ENCODE data around the gene MAST3.

The MAST3 gene

DNA sequence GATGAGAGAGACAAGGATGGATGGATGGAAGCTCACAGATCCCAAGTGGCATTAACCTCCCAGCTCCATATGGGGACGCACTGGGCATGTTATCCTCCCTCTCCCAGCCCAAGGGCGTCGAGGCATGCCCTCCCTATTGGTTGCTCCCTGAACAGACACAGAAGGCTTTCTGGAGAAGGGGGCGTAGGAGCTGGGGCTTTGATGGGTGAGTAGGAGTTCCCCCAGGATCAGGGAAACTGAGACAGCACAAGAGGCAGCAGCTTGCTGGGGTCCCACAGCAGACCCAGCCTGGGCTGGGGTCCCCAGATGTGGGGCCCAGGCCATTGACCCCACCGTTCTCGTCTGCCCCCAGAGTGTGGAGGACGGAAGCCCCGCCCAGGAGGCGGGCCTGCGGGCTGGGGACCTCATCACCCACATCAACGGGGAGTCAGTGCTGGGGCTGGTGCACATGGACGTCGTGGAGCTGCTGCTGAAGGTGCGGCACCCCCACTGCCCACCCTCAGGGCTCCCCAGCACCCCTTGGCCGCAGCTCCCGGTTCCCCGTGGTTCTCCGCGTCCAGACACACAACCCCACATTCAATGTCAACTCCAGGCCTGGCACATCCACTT lies 47.9 kb downstream of the MAST3 start:
- Histone ChIP-seq H3F3A (ENCODE audit: insufficient read depth) (no peaks in the 10 kb centered on the region), H3K27ac (ENCODE audit: low read depth, low read length) (no peak overlapping the region), H3K9ac (ENCODE audit: low read length) (no peak overlapping the region), H3K27me3 (ENCODE audit: low read length) (no peaks in the 10 kb centered on the region), H3K9me2 (replicated peaks; ENCODE audit: insufficient read depth, low read length) (no peaks in the 10 kb centered on the region), H2AFZ (ENCODE audit: low read depth, low read length, severe bottlenecking) (no peak overlapping the region), H3K79me2 (ENCODE audit: insufficient read depth, low read length) (no peaks in the 10 kb centered on the region), H3K4me2 (ENCODE audit: low read depth, low read length, poor library complexity, severe bottlenecking) (no peak overlapping the region), H3K9me3 (ENCODE audit: insufficient read depth, low read length) (no peaks in the 10 kb centered on the region), H4K20me1 (ENCODE audit: low read depth, low read length) (no peaks in the 10 kb centered on the region), H3K36me3 (ENCODE audit: low read length) (peaks cover 3% of the 10 kb centered on the region; the same call in 1 of the 2 replicates), H3K4me3 (ENCODE audit: insufficient read depth, low read length, poor library complexity, severe bottlenecking) (no peak overlapping the region)
- TF ChIP-seq CTCF (IDR thresholded peaks at IDR 0.05; ENCODE audit: insufficient read depth, low read length, poor library complexity, severe bottlenecking): no peak

- H4K20me1 ChIP-seq (ENCODE audit: low read depth, low read length): no peaks in the 10 kb centered on the region
- 0 out of 2 replicates have a peak, but pooled peaks cover 3% of the 10 kb centered on the region for H3F3A ChIP-seq (ENCODE audit: insufficient read depth)
- H3K79me2 ChIP-seq (ENCODE audit: insufficient read depth, low read length): no peaks in the 10 kb centered on the region
- H3K36me3 ChIP-seq (ENCODE audit: low read length): no peaks in the 10 kb centered on the region
- no peak overlapping the region for H3K4me3 ChIP-seq (ENCODE audit: insufficient read depth, low read length, poor library complexity, severe bottlenecking)
- H3K4me2 ChIP-seq (ENCODE audit: low read depth, low read length, poor library complexity, severe bottlenecking): no peak overlapping the region
- H3K9me3 ChIP-seq (ENCODE audit: insufficient read depth, low read length): no peaks in the 10 kb centered on the region
- no peak overlapping the region for H3K9ac ChIP-seq (ENCODE audit: low read length)
- H3K27ac ChIP-seq (ENCODE audit: low read depth, low read length): no peak overlapping the region
- H2AFZ ChIP-seq (ENCODE audit: low read depth, low read length, severe bottlenecking): no peak overlapping the region
- no peaks in the 10 kb centered on the region for H3K9me2 ChIP-seq (replicated peaks; ENCODE audit: insufficient read depth, low read length)
- no peaks in the 10 kb centered on the region for H3K27me3 ChIP-seq (ENCODE audit: low read length)
- TF ChIP-seq CTCF (IDR thresholded peaks at IDR 0.05; ENCODE audit: insufficient read depth, low read length, poor library complexity, severe bottlenecking) (no peak), EZH2phosphoT487 (conservative IDR thresholded peaks at IDR 0.05; ENCODE audit: low read length) (no peak)
Observed at GRCh38 chr19:18147396-18147795, 49.8 kb downstream of the MAST3 start.

- no peak overlapping the region for H2AFZ ChIP-seq (ENCODE audit: low read depth, low read length, severe bottlenecking)
- no peaks in the 10 kb centered on the region for H3K9me2 ChIP-seq (replicated peaks; ENCODE audit: insufficient read depth, low read length)
- H3F3A ChIP-seq (ENCODE audit: insufficient read depth): 0 out of 2 replicates have a peak, but pooled peaks cover 3% of the 10 kb centered on the region
- H3K27ac ChIP-seq (ENCODE audit: low read depth, low read length): no peak overlapping the region
- H3K36me3 ChIP-seq (ENCODE audit: low read length): no peaks in the 10 kb centered on the region
- H3K79me2 ChIP-seq (ENCODE audit: insufficient read depth, low read length): peaks cover 14% of the 10 kb centered on the region
- no peaks in the 10 kb centered on the region for H3K27me3 ChIP-seq (ENCODE audit: low read length)
- no peak overlapping the region for H3K4me2 ChIP-seq (ENCODE audit: low read depth, low read length, poor library complexity, severe bottlenecking)
- H3K4me3 ChIP-seq (ENCODE audit: insufficient read depth, low read length, poor library complexity, severe bottlenecking): no peak overlapping the region
- no peaks in the 10 kb centered on the region for H3K9me3 ChIP-seq (ENCODE audit: insufficient read depth, low read length)
- no peaks in the 10 kb centered on the region for H4K20me1 ChIP-seq (ENCODE audit: low read depth, low read length)
- TF ChIP-seq CTCF (IDR thresholded peaks at IDR 0.05; ENCODE audit: insufficient read depth, low read length, poor library complexity, severe bottlenecking): no peak
- TF ChIP-seq EZH2phosphoT487 (conservative IDR thresholded peaks at IDR 0.05; ENCODE audit: low read length): no peak
- H3K9ac ChIP-seq (ENCODE audit: low read length): no peak overlapping the region
Observed at GRCh38 chr19:18149596-18149975, 52.0 kb downstream of the MAST3 start.

Measured in SU-DHL-6 (cell line).